GM19238 (cell line): ENCODE data around the gene SULT1B1.

Experiments used
- DNase-seq: peaks from one replicate; pipeline ENCODE4 v3.0.0; 2011; ENCODE audit warnings: low spot score; ENCODE audit not compliant: insufficient read length

Gene SULT1B1

GRCh38 chr4:69750346-69750745 is 10.1 kb downstream of the SULT1B1 start:
- no peak for DNase-seq

GRCh38 chr4:69749771-69750170 is 10.6 kb downstream of the SULT1B1 start:
- DNase-seq, result no peak

DNA sequence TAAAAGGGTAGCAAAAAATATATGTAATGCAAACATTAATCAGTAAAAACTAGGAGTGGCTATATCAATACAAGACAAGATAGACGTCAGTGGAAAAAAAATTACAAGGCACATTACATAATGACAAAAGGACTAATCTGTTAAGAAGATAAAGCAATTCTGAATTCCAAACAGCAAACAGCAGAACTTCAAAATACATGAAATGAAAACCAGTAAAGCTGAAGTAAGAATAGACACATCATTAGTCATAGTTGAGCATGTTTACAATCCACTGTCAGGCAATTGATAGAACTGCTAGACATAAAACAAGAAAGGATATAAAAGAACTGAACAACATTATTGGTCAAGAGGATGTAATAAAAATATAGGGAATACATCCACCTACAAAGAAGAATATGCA is 12.2 kb downstream of the SULT1B1 start:
- DNase-seq, result no peak

GRCh38 chr4:69744157-69744478 is 16.3 kb downstream of the SULT1B1 start:
- DNase-seq, result no peak

DNA sequence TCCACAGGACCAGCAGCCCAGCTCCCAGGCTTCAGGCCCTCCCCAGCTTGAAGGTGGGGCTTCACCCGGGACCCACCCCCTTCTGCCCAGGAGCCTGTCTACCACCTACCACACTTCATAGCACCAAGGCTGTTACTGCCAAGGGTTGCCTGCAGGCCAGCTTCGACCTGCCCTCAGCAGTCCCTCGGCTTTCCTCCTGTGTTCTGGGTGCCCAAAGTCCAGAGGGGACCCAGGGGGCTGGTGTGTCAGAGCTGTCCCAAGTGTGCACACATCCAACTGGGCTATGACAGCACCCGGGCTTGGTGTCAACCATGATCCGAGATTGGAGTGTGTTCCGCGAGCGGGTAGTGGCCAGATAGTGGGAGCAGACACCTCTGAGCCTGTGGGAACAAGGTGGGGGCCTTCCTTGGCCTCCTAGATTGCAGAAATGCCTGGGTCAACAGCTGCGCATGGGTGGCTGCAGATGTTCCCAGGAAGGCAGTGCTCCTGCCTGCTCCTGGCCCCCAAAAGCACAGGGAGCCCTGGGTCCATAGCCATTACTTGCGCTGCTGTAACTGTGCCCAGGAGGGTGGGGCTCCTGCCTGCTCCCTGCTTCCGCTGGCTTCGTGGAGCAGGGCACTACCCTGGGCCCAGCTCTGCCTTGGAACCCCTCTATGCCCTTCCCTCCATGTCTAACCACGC is 16.8 kb downstream of the SULT1B1 start:
- no peak for DNase-seq

GRCh38 chr4:69742596-69742995 is 17.8 kb downstream of the SULT1B1 start:
- DNase-seq, result no peak

GRCh38 chr4:69738872-69739271 is 21.5 kb downstream of the SULT1B1 start:
- DNase-seq, result no peak

DNA sequence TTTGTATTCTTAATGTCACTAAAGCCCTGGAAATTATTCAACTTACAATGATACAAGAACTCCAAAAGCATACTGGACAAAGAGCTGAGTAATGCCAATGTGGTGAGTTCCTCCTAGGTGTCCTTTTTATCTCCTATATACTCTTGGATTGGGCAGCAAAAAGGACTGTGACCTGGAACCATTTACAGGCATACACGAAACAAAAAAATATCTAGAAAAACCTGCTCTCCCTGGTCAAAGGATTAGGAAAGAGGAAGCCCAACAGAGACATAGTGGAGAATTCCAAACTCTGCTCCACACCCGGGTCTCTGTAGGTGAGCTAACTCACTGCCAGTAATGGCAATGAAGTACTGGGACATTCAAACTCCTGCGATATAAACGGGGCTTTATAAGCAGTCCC is 25.3 kb downstream of the SULT1B1 start:
- DNase-seq, result no peak

DNA sequence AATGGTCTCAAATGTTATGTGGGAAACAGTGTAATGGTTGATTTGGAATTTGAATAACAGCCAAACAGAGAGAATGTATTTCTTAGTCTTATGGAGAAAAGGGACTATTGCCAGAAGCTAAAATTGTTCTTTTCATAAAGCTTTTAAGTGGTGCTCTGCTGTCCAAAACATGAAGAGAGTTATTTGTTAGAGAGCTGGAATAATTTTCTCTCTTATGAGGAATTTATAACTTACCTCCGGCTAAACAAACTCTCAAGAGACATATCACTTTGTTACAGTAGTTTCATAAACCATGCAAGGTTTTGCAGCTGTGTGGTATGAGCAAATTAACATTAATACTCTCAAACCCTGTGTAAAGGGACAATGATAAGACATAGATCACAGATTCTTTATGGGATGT is 28.6 kb downstream of the SULT1B1 start:
- no peak for DNase-seq

- DNase-seq, result no peak
Measured at GRCh38 chr4:69731241-69731640, 29.2 kb downstream of the SULT1B1 start.

GRCh38 chr4:69730002-69730401 is 30.4 kb downstream of the SULT1B1 start:
- no peak for DNase-seq

- no peak for DNase-seq
Measured at GRCh38 chr4:69727926-69728325, 32.5 kb downstream of the SULT1B1 start.

DNA sequence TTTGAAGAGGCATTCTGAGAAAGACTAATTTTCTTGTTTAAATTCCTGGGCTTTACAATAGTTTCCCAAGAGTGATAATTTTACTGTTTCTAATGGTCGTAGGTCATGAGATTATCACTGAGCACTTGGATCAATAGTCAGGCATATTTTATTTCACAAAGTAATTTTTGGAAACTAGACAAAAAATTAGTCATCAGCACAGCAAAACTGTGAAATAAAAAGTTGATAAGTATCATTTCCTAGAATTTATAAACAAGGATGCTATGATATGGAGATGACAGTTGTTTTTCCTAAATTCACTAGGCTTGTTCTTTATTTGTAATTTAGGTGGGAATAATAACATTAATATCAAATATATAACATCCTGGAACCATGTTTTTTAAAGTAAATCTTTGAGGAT is 33.0 kb downstream of the SULT1B1 start:
- no peak for DNase-seq

DNA sequence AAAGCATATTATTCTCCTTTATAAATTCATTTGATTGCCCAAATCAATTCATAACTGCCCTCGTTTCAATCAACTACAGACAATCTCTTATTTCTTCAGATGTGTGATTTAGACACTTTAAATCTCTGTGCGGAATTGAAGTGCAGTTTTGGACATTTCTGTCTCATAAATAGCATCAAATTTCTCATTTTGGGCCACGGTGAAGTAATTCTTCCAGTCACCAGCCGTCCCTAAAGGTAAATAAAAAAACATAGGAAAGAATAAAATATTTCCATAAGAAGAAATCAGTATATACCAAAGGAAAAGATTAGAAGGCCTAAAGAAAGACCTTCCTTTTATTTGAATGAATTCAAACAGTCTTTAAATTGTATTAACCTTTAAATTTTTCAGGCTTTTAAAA is 33.4 kb downstream of the SULT1B1 start:
- no peak for DNase-seq

GRCh38 chr4:69718396-69719271 is 41.8 kb downstream of the SULT1B1 start:
- DNase-seq, result no peak

GRCh38 chr4:69717778-69718177 is 42.6 kb downstream of the SULT1B1 start:
- DNase-seq, result no peak

- no peak for DNase-seq
Measured at GRCh38 chr4:69716654-69717053, 43.8 kb downstream of the SULT1B1 start.

GRCh38 chr4:69714086-69714485 is 46.3 kb downstream of the SULT1B1 start:
- no peak for DNase-seq

DNA sequence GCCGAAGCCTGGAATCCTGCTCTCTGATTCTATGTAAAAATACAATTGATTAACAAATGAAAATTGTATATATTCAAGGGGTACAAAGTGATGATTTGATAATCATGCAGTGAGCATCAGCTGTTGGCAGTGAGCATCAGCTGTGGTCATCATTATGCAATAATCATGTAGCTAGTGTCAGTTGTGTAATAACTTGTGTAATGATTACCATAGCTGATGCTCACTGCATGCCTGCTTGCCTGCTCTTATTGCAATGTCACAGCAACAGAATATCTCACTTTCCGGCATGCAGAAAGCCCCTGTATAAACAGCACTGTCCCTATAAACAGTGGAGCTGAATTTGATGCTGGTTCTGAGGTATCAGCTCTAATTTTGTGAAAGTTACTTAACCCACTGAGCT is 46.8 kb downstream of the SULT1B1 start:
- DNase-seq, result no peak

GRCh38 chr4:69710580-69710979 is 49.8 kb downstream of the SULT1B1 start:
- DNase-seq, result no peak

GRCh38 chr4:69708211-69708610 is 52.2 kb downstream of the SULT1B1 start:
- DNase-seq, result no peak

GRCh38 chr4:69707807-69708206 is 52.6 kb downstream of the SULT1B1 start:
- DNase-seq, result no peak

DNA sequence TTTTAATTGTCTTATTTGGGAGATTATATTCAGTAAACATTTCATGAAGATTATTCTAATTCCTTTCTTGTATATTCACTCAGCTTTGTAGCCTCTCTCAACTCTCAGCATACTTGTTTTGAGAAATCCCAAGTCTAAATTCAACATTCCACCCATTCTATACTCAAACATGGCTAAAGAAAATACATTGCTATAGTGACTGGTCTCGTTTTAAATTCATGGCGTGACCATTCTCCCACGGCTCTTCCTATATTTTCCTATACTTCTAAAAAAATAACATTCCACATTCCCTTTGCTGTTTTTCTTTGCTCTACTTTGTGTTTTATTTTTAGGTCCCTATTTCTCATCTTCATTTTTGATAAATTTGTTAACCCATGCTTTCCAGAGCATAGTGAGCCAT is 58.2 kb downstream of the SULT1B1 start:
- DNase-seq, result no peak
